Ascending aorta (tissue), 2 donors: Measurements from ENCODE around the gene PPP1R3E. TPM values are rescaled to one million over a fixed set of nuclear protein-coding genes. Genes with fewer than 3 reads are reported as not detected.
A peak's percentile ranks its signal among the peaks of the same experiment; 100 is the strongest.
"Not testable (repeated sequence)": the region's sequence is repeated elsewhere in the genome, so short reads cannot be mapped to it uniquely, and the experiment has no call there.

Source experiments
- DNase-seq, 2 donors: peaks; one replicate each; pipeline ENCODE4 v3.0.0-alpha.2; 2019; ENCODE audit warnings: low spot score in 2 of 2
- H3K27ac ChIP-seq, 2 donors: fragments of 200-600 bp; sonication (generic); one replicate each; pipeline ENCODE4 v1.5.1; 2016 to 2017; ENCODE audit warnings: mild to moderate bottlenecking in 1 of 2
- H3K27me3 ChIP-seq: fragments of 200-600 bp; sonication (generic); one replicate; pipeline ENCODE4 v1.5.1; 2017
- H3K36me3 ChIP-seq, 2 donors: fragments of 200-600 bp; sonication (generic); one replicate each; pipeline ENCODE4 v1.5.1; 2016
- H3K4me1 ChIP-seq, 2 donors: fragments of 200-600 bp; sonication (generic); one replicate each; pipeline ENCODE4 v1.5.1; 2016 to 2017; ENCODE audit warnings: mild to moderate bottlenecking in 1 of 2
- H3K4me3 ChIP-seq, 2 donors: fragments of 200-600 bp; sonication (generic); one replicate each; pipeline ENCODE4 v1.5.1; 2016 to 2017; ENCODE audit warnings: mild to moderate bottlenecking in 1 of 2
- H3K9me3 ChIP-seq, 2 donors: fragments of 200-600 bp; sonication (generic); one replicate each; pipeline ENCODE4 v1.5.1; 2016
- CTCF ChIP-seq, 3 experiments: fragments of 200-600 bp in 2 of 3; fragments of 450-650 bp in 1 of 3; sonication (generic) in 2 of 3; IDR thresholded peaks; one replicate each; pipeline ENCODE4 v1.5.1; 2016 to 2019; ENCODE audit warnings: antibody characterized with exemption in 3 of 3, mild to moderate bottlenecking in 1 of 3, moderate library complexity in 1 of 3
- intact Hi-C: fragments of 100-400 bp; cut with DNase I; formaldehyde crosslinking; loops from one replicate; pipeline ENCODE4 v1.15.1; 2023
- total RNA-seq: library from RNA; depleted of rRNA; stranded (reverse); fragments of >200 nt; gene quantifications from one replicate; pipeline ENCODE4 v1.1.0, GENCODE V29; 2016

Gene PPP1R3E
- total RNA-seq, 1 donor from 2014 or later: 8.9 TPM

- Histone ChIP-seq H3K27me3 (no peaks in the 10 kb centered on the region), H3K4me1 (peaks cover 0 to 11% of the 10 kb centered on the region in 2 donors), H3K27ac (peak within 1 kb of the TSS; percentile 95 to 99), H3K36me3 (no peaks in the 10 kb centered on the region), H3K4me3 (peak within 1 kb of the TSS; percentile 78 to 100), H3K9me3 (no peaks in the 10 kb centered on the region)
- peak; percentile 99 to 100 for DNase-seq
- TF ChIP-seq CTCF (IDR thresholded peaks at IDR 0.05): peak in 2 of 3 experiments; percentile 10
- intact Hi-C loops: loop anchor here (1.0 to 5.0 kb wide), 5 partner anchors 9 to 189 kb away; partner anchors contain the start of genes ACIN1, C14orf119, EFS and PABPN1
These were observed 16.4 kb downstream of the PPP1R3E start, which contains the start of gene HOMEZ for GRCh38 chr14:23286020-23286901. TSS of gene HOMEZ (minus strand) at chr14:23286132. CDS start at chr14:23285952, 180 bp downstream.

DNA sequence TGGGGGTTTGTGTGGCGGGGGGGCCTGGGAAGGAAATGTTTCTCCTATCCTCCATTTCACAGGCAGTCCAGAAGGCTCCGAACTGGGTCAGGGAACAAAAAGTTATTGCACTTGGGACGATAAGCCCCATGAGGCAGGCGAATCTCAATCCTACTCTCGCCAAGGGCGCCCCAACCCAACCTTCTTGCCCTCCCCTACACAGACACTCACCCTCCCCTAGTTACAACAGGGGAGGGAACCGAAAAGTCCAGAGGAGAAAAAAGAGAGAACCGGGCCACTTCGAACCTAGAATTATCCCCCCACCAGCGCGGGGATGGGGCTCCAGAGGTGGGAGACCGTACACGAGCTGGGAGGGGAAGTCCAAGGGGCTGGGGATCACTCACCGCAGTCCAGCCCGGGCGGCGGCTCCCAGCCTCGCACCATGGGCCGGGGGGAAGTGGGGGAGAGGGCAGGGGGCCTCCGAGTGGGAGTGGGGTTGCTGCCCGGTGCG is 17.1 kb downstream of the PPP1R3E start:
- peak overlapping the region; percentile 93 to 99 for H3K27ac ChIP-seq
- peak overlapping the region; percentile 78 to 100 for H3K4me3 ChIP-seq
- intact Hi-C loops: loop anchor here (1.0 to 5.0 kb wide), 5 partner anchors 10 to 188 kb away; partner anchors contain the start of genes ACIN1, C14orf119, EFS and PABPN1
- no peak for DNase-seq
- H3K9me3 ChIP-seq: no peaks in the 10 kb centered on the region
- no peaks in the 10 kb centered on the region for H3K27me3 ChIP-seq
- peaks cover 0 to 11% of the 10 kb centered on the region in 2 donors for H3K4me1 ChIP-seq
- no peaks in the 10 kb centered on the region for H3K36me3 ChIP-seq
- TF ChIP-seq CTCF (IDR thresholded peaks at IDR 0.05): no peak

GRCh38 chr14:23284654-23285529 is 17.8 kb downstream of the PPP1R3E start:
- H3K27me3 ChIP-seq: no peaks in the 10 kb centered on the region
- H3K4me3 ChIP-seq: peak overlapping the region; percentile 78 to 100
- H3K9me3 ChIP-seq: no peaks in the 10 kb centered on the region
- no peak for DNase-seq
- peaks cover 0 to 11% of the 10 kb centered on the region in 2 donors for H3K4me1 ChIP-seq
- H3K27ac ChIP-seq: peak overlapping the region; percentile 93 to 99
- no peak for TF ChIP-seq CTCF (IDR thresholded peaks at IDR 0.05)
- intact Hi-C loops: loop anchor here (5.0 kb wide), 2 partner anchors 82 to 188 kb away; partner anchors contain the start of genes ACIN1, C14orf119 and EFS
- H3K36me3 ChIP-seq: no peaks in the 10 kb centered on the region

- no peak for DNase-seq
- intact Hi-C loops: no loop called here
- Histone ChIP-seq H3K36me3 (peaks cover 3 to 6% of the 10 kb centered on the region in 2 donors), H3K27ac (no peak overlapping the region), H3K27me3 (no peaks in the 10 kb centered on the region), H3K4me1 (peaks cover 0 to 6% of the 10 kb centered on the region in 2 donors), H3K9me3 (no peaks in the 10 kb centered on the region), H3K4me3 (no peak overlapping the region)
- no peak for TF ChIP-seq CTCF (IDR thresholded peaks at IDR 0.05)
These were observed 21.4 kb downstream of the PPP1R3E start for GRCh38 chr14:23281247-23281646.

DNA sequence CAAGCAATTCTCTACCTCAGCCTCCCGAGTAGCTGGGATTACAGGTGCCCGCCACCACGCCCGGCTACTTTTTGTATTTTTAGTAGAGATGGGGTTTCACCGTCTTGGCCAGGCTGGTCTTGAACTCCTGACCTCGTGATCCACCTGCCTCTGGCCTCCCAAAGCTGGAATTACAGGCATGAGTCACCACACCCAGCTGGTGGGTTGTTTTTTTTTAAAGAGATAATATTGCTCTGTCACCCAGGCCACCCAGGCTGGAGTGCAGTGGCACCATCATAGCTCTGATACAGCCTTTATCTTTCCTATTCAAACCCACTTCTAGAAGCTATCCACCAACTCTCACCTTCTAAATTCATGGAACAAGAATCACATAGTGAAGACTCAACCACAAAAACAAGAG is 24.7 kb downstream of the PPP1R3E start:
- H3K9me3 ChIP-seq, DNase-seq, H3K27ac ChIP-seq, H3K4me1 ChIP-seq, H3K4me3 ChIP-seq, H3K27me3 ChIP-seq, intact Hi-C loops: not testable (repeated sequence)
- peaks cover 9 to 12% of the 10 kb centered on the region in 2 donors for H3K36me3 ChIP-seq
